Right cardiac atrium (tissue), 5 donors: Measurements from ENCODE around the gene SPEN. TPM values are rescaled to one million over a fixed set of nuclear protein-coding genes. Genes with fewer than 3 reads are reported as not detected.
"Not testable (repeated sequence)": the region's sequence is repeated elsewhere in the genome, so short reads cannot be mapped to it uniquely, and the experiment has no call there.

Experiments used
- ATAC-seq, 2 donors: fragments of 200-7000 bp; cut with Tn5 transposase; one replicate each; pipeline versions ENCODE4 v1.8.0 to v1.9.1; 2020; ENCODE audit warnings: moderate library complexity in 2 of 2, mild to moderate bottlenecking in 1 of 2
- DNase-seq, 3 donors: peaks; one replicate each; pipeline ENCODE4 v3.0.0-alpha.2; 2020
- H3K27ac ChIP-seq: one replicate; pipeline ENCODE4 v1.5.1; 2013; ENCODE audit warnings: mild to moderate bottlenecking, low read length, control low read depth, moderate library complexity
- H3K27me3 ChIP-seq: one replicate; pipeline ENCODE4 v1.6.1; 2013; ENCODE audit not compliant: control insufficient read depth, insufficient read depth
- H3K4me1 ChIP-seq: one replicate; pipeline ENCODE4 v1.6.1; 2013; ENCODE audit warnings: low read length; ENCODE audit not compliant: control insufficient read depth, insufficient read depth
- H3K4me3 ChIP-seq: one replicate; pipeline ENCODE4 v1.5.1; 2013; ENCODE audit warnings: low read length, control low read depth
- H3K9me3 ChIP-seq: one replicate; pipeline ENCODE4 v1.6.1; 2013; ENCODE audit warnings: low read length; ENCODE audit not compliant: control insufficient read depth
- WGBS: extraction: QIAGEN DNeasy Blood & Tissue Kit; methylation state at CpG from one replicate; pipeline ENCODE4 v1.1.7; 2013; 5-methylcytosine and 5-hydroxymethylcytosine counted together
- intact Hi-C, 4 donors: fragments of 100-400 bp; cut with DNase I; formaldehyde crosslinking; loops; one replicate each; pipeline versions ENCODE4 v1.11.0 to v1.14.0; 2022 to 2023
- polyA plus RNA-seq: library from polyadenylated mRNA; stranded (reverse); fragments of 200-250 nt; gene quantifications from one replicate; pipeline ENCODE4 v1.2.3, GENCODE V29; 2013
- total RNA-seq, 4 donors: library from RNA; stranded (reverse); fragmentation: NEBNext Ultra II Directional; extraction: Animal tissue kit (Norgen Biotek cat#: 25700); gene quantifications; one replicate each; pipeline ENCODE4 v1.2.1, GENCODE V29; 2021
- donor health status: healthy with polysubstance abuse.
- donor health status: DM: no; HTN: yes; CAD: no.
- donor health status: DM: no; HTN: no; CAD: no.
- donor health status: DM: no; HTN: yes; CAD: no; lungs with severe emphysema.
- donor health status: DM: yes; HTN: yes; CAD: no.

SPEN gene
- total and polyA plus RNA-seq, 5 donors = 15.2 to 34.2 (median 31.5) TPM

GRCh38 chr1:15966956-15967344 lies 119.4 kb downstream of the SPEN start:
- no peak overlapping the region for H3K27ac ChIP-seq
- H3K4me1 ChIP-seq = peaks cover 5% of the 10 kb centered on the region
- H3K9me3 ChIP-seq = no peaks in the 10 kb centered on the region
- H3K4me3 ChIP-seq = no peak overlapping the region
- H3K27me3 ChIP-seq = no peaks in the 10 kb centered on the region
- intact Hi-C loops = no loop called here
- no peak for DNase-seq
- ATAC-seq = no peak
- 99% methylated on average over 6 of the region's 6 CpGs for WGBS

DNA sequence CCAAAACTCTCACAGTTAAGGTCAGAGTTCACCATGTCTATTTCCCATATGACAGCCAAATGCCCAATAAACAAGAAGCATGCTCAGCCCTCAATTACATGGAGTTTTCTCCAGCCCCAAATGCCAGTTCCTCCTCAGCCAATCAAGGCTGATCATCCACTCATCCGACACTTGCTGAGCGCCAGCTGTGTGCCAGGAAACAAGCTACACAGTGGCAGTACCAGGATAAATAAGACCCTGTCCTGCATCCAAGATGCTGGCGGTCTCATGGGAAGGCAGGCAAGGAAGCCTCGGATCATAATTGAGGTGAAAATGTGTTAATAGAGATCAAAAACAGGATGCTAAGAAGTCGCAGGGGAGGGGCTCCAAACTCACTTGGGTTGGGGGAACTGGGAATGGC lies 120.7 kb downstream of the SPEN start:
- no peak for DNase-seq
- Histone ChIP-seq H3K4me1 (peaks cover 5% of the 10 kb centered on the region), H3K9me3 (no peaks in the 10 kb centered on the region), H3K27me3 (no peaks in the 10 kb centered on the region), H3K27ac (no peak overlapping the region), H3K4me3 (no peak overlapping the region)
- 82% methylated on average over 5 of the region's 5 CpGs for WGBS
- intact Hi-C loops = no loop called here
- no peak for ATAC-seq

GRCh38 chr1:15969321-15969880 lies 121.9 kb downstream of the SPEN start:
- no peaks in the 10 kb centered on the region for H3K9me3 ChIP-seq
- ATAC-seq (no peak), DNase-seq (no peak)
- H3K4me1 ChIP-seq = peaks cover 5% of the 10 kb centered on the region
- H3K27me3 ChIP-seq = no peaks in the 10 kb centered on the region
- H3K27ac ChIP-seq = no peak overlapping the region
- H3K4me3 ChIP-seq = no peak overlapping the region
- intact Hi-C loops = no loop called here
- 96% methylated on average over 13 of the region's 13 CpGs for WGBS

GRCh38 chr1:15970911-15971310 lies 123.4 kb downstream of the SPEN start:
- peaks cover 9% of the 10 kb centered on the region for H3K4me1 ChIP-seq
- H3K9me3 ChIP-seq = no peaks in the 10 kb centered on the region
- no peak for ATAC-seq
- no peak overlapping the region for H3K27ac ChIP-seq
- DNase-seq = no peak
- H3K27me3 ChIP-seq = no peaks in the 10 kb centered on the region
- H3K4me3 ChIP-seq = no peak overlapping the region
- intact Hi-C loops = no loop called here

GRCh38 chr1:15972409-15972808 lies 124.9 kb downstream of the SPEN start:
- no peak for DNase-seq
- H3K27me3 ChIP-seq = no peaks in the 10 kb centered on the region
- ATAC-seq = no peak
- H3K4me3 ChIP-seq = no peak overlapping the region
- no peaks in the 10 kb centered on the region for H3K9me3 ChIP-seq
- H3K4me1 ChIP-seq = peaks cover 4% of the 10 kb centered on the region
- WGBS = 98% methylated on average over 1 of the region's 1 CpG
- H3K27ac ChIP-seq = no peak overlapping the region
- intact Hi-C loops = no loop called here

- no peak for ATAC-seq
- Histone ChIP-seq H3K27me3 (no peaks in the 10 kb centered on the region), H3K4me1 (peaks cover 4% of the 10 kb centered on the region), H3K4me3 (no peak overlapping the region), H3K27ac (no peak overlapping the region), H3K9me3 (no peaks in the 10 kb centered on the region)
- intact Hi-C loops = no loop called here
- no peak for DNase-seq
- 93% methylated on average over 4 of the region's 4 CpGs for WGBS
These were observed 126.3 kb downstream of the SPEN start for GRCh38 chr1:15973772-15974171.

DNA sequence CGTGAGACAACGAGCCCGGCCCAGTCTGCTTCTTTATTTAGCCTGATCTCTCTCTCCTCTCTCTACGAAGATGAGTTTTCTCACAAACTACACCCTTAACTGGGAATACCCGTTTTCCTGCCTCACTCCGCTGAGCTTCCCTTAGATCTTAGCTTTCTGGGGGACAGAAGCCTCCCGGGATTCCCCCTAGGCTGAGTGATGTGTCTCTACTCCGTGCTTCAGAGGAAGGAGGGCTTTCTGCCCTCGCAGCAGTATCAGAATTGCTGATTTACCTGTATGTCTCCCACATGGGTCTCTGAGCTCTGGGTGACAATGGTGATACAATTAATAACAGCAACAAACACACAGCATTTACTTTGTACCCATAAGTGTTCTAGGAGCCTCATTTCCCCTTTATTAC lies 127.3 kb downstream of the SPEN start:
- no peaks in the 10 kb centered on the region for H3K27me3 ChIP-seq
- DNase-seq (no peak), ATAC-seq (no peak)
- no peaks in the 10 kb centered on the region for H3K9me3 ChIP-seq
- H3K27ac ChIP-seq = no peak overlapping the region
- intact Hi-C loops = no loop called here
- 40% methylated on average over 9 of the region's 9 CpGs for WGBS
- peak overlapping the region; percentile 95 for H3K4me3 ChIP-seq
- peaks cover 4% of the 10 kb centered on the region for H3K4me1 ChIP-seq

- Histone ChIP-seq H3K4me3 (peak overlapping the region; percentile 95), H3K9me3 (no peaks in the 10 kb centered on the region), H3K27me3 (no peaks in the 10 kb centered on the region), H3K27ac (no peak overlapping the region), H3K4me1 (peaks cover 4% of the 10 kb centered on the region)
- ATAC-seq (peak; percentile 78 to 92), DNase-seq (peak; percentile 65 to 85 (median 83))
- WGBS = under 1% methylated on average over 47 of the region's 47 CpGs
- intact Hi-C loops = no loop called here
These were observed 127.9 kb downstream of the SPEN start for GRCh38 chr1:15975358-15975804.

- 8% methylated on average over 47 of the region's 47 CpGs for WGBS
- peak; percentile 96 to 99 (median 98) for DNase-seq
- Histone ChIP-seq H3K4me1 (peaks cover 4% of the 10 kb centered on the region), H3K9me3 (no peaks in the 10 kb centered on the region), H3K27me3 (no peaks in the 10 kb centered on the region), H3K27ac (peak within 1 kb of the TSS; percentile 75), H3K4me3 (peak within 1 kb of the TSS; percentile 95)
- ATAC-seq = peak; percentile 98 to 99
- intact Hi-C loops = no loop called here
These were observed 128.5 kb downstream of the SPEN start, which contains the start of gene ZBTB17 for GRCh38 chr1:15975805-15976680. ZBTB17 (minus strand) TSS chr1:15976101; CDS start chr1:15948495, 27,606 bp downstream.

- DNase-seq, ATAC-seq, H3K9me3 ChIP-seq, H3K27ac ChIP-seq, H3K4me3 ChIP-seq, H3K4me1 ChIP-seq, intact Hi-C loops, H3K27me3 ChIP-seq: not testable (repeated sequence)
- WGBS = 94% methylated on average over 4 of the region's 4 CpGs
These were observed 130.4 kb downstream of the SPEN start for GRCh38 chr1:15977947-15978346.

- Histone ChIP-seq H3K27me3 (no peaks in the 10 kb centered on the region), H3K4me3 (no peak overlapping the region), H3K27ac (no peak overlapping the region), H3K9me3 (no peaks in the 10 kb centered on the region), H3K4me1 (no peaks in the 10 kb centered on the region)
- intact Hi-C loops = no loop called here
- 80% methylated on average over 3 of the region's 3 CpGs for WGBS
- DNase-seq (no peak), ATAC-seq (no peak)
These were observed 134.2 kb downstream of the SPEN start for GRCh38 chr1:15981679-15982078.
